Activated CD4-positive, alpha-beta T cell treated with anti-CD3 and anti-CD28 coated beads, Interleukin-2, amount 50 U/mL, for 1 hour (primary cell): ENCODE results near the gene BNIPL.
A peak's percentile ranks its signal among the peaks of the same experiment; 100 is the strongest.

Experiments
- DNase-seq: peaks from one replicate; pipeline ENCODE4 v3.0.0-alpha.2; 2020

BNIPL gene

DNA sequence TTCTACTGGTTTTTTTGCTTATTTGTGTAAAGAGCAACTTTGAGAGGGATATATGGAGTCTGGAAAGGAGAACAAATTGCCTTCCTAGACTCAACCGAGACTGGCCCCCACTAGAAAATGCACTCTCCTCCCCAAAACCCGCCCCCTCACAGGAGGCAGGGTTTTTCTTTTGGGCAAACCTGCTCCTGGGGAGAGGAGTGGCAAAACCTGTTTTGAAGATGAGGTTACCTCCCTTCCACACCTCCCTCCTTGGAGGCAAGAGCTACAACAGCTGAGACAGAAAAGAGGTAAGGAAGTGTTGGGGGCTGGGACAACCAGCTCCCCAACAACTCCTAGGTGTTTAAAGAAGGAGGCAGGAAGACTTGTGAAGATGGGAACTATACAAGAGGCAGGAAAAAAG, at the start of gene BNIPL:
TSS of gene BNIPL (plus strand) at position 231 of the 400 bp plus-strand sequence. CDS start at position 371, 140 bp downstream.
- DNase-seq: no peak

- no peak for DNase-seq
Measured at GRCh38 chr1:150987924-150988323, 48.5 kb upstream of the BNIPL start.

- no peak for DNase-seq
Measured at GRCh38 chr1:150992626-150993025, 43.8 kb upstream of the BNIPL start.

DNA sequence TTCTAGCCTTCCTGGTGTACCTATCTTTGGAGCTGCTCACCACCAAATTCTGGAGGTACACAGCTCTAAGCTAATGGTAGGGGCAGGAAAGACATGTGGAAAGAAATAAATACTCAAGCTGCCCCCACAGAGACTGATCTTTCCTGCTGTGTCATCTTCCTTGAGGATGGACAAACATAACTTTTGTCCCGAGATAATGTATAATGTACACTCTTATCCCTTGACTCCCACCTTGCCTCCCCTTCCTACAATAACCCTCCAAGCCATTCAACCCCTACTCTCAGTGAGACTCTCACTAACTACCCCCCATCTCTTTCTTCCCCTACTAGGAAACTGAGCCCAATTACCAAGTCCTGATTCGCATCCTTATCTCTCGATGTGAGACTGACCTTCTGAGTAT, 42.1 kb upstream of the BNIPL start:
- DNase-seq: no peak

- DNase-seq: no peak
Measured at GRCh38 chr1:150995460-150995859, 40.9 kb upstream of the BNIPL start.

- peak; percentile 27 for DNase-seq
Measured at GRCh38 chr1:150995896-150996295, 40.5 kb upstream of the BNIPL start.

DNA sequence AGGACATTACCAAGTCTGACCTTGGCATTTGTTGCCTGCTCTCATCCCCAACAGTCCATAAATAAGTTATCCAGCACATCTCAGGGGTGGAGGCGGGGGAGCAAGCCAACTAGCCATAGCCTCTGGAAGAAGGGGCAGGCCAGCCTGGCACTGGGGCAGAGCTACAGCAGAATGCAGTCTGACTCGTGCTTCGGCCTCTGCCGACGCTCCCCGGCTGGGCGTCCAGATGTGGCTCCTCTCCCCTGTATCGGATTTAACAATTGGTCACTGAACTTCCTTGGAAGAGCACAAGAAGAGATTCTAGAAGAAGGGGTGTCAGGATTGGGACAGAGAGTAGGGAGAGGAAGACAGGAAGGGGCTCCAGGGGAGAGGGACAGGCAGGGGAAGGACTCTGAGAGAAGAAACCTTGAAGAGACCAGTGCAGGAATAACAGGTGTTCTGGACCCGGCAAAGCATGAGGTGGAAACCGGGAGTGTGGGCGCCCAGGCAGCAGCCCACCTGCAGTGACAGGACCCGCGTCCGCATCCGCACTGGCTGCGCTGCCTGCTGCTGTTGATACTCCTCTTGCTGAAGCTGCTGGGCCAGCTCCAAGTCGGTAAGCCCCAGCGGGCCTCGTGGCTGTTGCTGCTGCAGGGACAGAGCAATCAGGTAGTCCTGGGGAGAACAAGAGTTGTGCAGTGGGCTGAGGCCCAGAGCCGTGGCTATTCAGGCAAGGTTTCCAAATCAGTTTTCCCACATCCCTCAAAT, 39.1 kb upstream of the BNIPL start:
- no peak for DNase-seq

GRCh38 chr1:150997949-150998348, 38.4 kb upstream of the BNIPL start:
- DNase-seq: no peak

DNA sequence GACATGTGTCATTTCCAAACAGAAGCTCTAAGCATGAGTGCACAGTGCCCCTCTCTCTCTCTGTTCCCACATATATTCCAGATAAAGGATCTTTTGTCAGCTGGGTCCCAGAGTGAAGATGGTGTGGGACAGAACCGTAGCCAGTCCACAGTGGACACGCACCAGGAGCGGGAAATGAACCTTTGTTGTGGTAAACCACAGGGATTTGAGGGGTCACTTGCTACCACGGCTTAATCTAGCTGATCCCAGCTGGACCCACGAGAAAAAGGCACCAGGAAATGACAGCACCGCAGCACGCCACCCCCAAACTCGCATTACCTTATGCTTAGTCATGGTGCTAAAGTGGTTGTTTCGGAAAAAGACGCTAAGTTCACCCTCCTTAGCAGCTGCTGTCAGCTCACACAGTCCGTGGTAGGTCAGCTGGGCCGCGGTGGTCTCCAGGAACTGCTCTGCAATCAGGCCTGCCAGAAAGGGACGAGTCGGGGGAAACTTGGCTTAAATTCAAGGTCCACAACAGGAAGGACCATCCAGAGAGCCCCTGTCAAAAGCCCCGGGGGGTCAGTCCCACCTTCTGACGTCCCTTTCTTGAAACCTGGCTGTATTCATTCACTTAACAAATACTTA, 37.2 kb upstream of the BNIPL start:
- no peak for DNase-seq

- no peak for DNase-seq
Measured at GRCh38 chr1:150999926-151000325, 36.5 kb upstream of the BNIPL start.

DNA sequence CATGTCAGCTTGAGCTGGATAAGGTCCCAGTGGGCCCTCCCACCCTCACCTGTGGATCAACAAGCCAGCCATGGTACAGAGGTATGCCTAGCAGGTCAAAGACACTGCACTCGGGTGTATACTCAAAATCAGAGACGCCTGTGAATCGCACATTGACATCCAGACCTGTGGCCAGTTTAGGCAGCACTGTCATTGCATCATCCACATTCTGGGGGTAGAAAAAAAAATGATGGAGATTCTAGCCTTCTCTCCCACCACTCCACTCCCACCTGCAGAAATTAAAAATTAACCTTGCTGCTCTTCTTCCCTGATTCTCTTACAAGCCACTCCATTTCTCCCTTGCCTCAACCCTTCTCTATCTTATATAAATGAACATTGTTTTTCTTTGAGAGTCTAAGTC, 36.0 kb upstream of the BNIPL start:
- no peak for DNase-seq

GRCh38 chr1:151001602-151002001, 34.8 kb upstream of the BNIPL start:
- DNase-seq: no peak

DNA sequence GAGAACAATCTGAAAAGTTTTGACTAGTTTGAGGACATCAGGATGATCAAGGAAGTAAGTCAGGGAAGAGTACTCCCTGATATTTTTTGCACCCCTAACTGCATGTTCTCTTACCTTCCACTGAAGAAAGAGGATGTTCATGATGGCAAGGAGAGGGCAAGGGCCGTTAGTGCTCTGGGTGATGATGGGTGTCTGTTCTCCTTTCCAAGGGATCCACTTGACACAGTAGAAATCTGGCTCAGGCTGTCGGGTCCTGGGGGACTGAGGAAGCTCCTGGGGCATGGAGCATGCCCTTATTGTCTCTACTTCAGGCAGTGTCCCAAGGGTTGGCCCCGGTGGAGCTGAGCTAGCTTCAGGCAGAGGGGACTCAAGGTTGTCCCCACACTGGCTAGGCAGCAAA, 34.3 kb upstream of the BNIPL start:
- DNase-seq: no peak

DNA sequence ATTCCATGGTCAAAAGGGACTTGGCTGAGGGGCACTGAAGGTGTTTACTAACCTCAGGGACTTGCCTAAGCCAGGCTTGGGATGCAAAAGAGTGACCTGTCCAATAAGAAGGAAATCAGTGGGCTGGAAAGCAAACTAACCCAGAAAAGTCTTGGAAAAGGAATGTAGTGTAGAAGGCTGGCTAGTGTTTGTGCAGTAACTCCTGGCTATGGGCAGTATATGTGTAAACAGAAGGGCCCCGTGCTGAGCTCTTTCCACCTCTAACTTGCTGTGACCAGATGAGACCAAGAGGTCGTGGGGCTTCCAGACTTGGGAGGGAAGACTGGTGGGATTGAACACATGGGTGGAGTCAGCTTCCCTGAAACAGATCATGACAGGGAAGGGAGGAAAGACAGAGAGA, 33.8 kb upstream of the BNIPL start:
- DNase-seq: no peak

GRCh38 chr1:151003180-151003579, 33.2 kb upstream of the BNIPL start:
- DNase-seq: no peak

DNA sequence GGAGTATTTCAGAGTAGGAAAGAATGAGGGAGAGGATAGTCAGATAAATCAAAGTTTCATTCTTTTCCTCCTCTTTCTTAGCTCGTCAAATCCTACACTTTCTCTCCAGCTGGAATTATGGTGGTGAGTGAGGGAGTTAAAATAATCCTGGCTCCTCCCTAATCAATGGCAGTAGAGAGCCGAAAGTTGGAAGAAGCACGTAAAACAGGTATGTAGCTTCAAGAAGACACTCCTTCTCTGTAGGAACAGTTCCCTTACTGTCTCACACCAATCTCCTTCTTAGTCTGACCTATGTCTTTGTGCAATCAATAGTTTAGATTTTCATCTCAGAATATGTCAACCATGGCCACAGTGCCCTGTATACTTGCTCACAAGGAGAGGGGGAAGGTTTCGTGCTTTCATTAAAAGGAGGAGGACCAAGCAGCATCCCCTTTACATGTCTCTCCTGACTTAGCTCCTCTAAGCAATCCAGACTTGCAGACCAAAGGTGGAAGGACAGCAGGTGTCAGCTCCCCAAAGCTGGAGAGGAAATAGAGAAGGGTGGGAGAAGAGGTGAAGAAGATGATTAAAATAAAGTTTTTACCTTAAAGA, 30.6 kb upstream of the BNIPL start:
- DNase-seq: no peak

DNA sequence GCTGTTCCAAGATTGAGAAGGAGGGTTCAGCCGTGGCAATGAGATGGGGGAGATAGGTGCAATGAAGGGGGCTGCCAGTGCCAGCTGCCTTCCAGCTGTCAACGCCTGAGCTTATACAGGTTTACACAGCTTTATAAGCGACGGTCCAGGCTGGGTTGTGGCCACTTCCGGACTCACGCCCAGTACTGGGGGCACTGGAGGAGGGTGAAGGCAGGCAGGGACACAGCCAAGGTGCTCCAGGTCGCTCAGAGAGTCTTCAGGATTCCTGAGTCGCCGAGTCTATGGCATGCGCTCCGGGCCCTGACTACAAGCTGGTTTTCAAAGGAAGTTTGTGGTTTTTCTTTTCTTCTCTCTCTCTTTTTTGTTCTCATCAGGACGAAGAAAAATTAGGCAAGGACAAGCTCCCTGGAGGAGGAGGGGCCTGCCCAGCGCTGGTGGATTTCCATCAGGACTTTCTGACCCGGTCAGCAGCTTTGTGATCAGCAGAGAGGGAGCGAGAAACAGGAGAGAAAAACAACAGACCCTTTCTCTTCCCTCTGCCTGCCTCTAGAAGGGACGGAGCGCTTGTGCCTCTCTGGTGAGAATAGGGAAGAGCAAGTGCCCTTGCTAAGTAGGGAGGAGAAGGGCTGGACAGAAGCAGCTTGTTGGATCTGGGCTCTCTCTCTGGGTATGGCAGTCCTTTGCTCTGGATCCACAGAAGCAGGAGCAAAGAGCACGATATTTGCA, 29.9 kb upstream of the BNIPL start, which contains the start of gene MINDY1:
TSS of gene MINDY1 (minus strand) at position 576 of the 726 bp plus-strand sequence. CDS start 4,285 bp downstream, outside the sequence.
- peak; percentile 13 for DNase-seq

- DNase-seq: no peak
Measured at GRCh38 chr1:151007853-151008243, 28.5 kb upstream of the BNIPL start.

- DNase-seq: peak; percentile 98
Measured at GRCh38 chr1:151008244-151009205, 27.9 kb upstream of the BNIPL start, which contains the start of gene PRUNE1. PRUNE1 (plus strand) TSS chr1:151008449; CDS start chr1:151008633, 184 bp downstream.

DNA sequence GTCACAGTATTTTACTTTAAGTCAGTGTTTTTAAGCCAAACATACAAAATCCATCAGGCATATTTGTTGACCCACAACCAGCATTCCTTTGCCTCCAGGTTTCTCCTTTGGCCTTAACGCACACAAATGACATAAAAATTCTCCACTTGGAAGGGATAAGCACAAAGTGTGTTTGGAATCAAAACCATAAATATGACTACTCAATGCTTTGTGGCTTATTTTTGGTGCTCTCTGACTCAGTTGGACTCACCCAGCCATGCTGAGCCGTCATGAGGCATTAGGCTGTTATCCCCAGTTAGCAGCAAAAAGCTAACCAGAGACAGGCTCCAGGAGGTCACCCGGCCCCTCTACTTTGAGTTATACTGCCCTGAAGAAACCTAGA, 27.2 kb upstream of the BNIPL start:
- DNase-seq: no peak

DNA sequence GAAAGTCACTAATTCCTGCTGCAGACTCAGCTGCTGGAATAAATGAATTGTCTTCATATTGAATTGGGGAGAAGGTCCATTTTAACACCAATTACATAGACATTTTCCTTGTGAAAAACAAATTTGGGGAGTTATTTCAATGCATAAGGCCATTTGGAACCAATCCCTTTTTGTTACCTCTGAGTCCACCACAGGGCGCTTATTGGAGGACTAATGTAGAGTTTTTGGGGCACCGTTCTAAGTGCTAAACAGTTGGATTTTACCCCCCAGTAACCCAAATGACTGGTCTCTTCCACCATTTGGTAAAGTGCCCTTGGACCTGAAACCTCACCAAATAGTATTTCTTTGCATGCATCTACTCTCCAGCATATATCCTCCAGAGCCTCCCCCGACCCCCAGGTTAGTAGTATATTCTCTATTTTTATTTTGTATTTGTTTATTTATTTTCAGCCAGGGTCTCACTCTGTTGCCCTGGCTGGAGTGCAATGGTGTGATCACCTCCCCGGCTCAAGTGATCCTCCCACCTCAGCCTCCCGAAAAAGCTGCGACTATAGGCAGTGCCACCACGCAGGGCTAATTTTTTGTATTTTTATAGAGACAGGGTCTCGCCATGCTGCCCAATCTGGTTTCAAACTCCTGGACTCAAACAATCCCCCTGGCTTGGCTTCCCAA, 26.6 kb upstream of the BNIPL start:
- no peak for DNase-seq

DNA sequence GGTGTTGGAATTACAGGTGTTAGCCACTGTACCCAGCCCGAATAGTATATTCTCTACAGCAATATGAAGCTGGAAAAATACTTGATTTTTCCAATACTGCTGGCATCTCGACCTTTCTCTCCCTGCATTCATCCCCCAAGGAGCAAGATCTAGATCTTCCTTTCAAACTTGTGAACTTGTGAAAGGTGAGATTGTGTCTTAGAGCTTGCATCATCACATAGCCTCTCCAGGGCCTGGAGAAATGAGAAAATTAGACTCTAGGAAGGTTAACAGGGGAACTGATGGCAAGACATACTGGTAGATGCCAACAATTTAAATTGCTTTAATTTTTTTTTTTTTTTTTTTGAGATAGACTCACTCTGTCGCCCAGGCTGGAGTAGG, 26.1 kb upstream of the BNIPL start:
- no peak for DNase-seq
